Peyer's patch (tissue), 4 donors: Measurements from ENCODE around the gene GYS1. TPM values are rescaled to one million over a fixed set of nuclear protein-coding genes. Genes with fewer than 3 reads are reported as not detected.
A peak's percentile ranks its signal among the peaks of the same experiment; 100 is the strongest.

Experiments used
- DNase-seq, 3 donors: peaks; one replicate each; pipeline ENCODE4 v3.0.0-alpha.2; 2017 to 2019
- H3K27ac ChIP-seq, 4 donors: fragments of 200-600 bp; sonication (generic); one replicate each; pipeline ENCODE4 v1.5.1; 2016 to 2019
- H3K27me3 ChIP-seq, 2 donors: fragments of 200-600 bp; sonication (generic); one replicate each; pipeline ENCODE4 v1.5.1; 2019
- H3K36me3 ChIP-seq, 3 donors: fragments of 200-600 bp; sonication (generic); one replicate each; pipeline ENCODE4 v1.5.1; 2016 to 2019
- H3K4me1 ChIP-seq, 4 donors: fragments of 200-600 bp; sonication (generic); one replicate each; pipeline ENCODE4 v1.5.1; 2016 to 2019
- H3K4me3 ChIP-seq, 4 donors: fragments of 200-600 bp; sonication (generic); 1 replicate in 3 of 4; 2 replicates in 1 of 4; pipeline ENCODE4 v1.5.1; 2016 to 2019; ENCODE audit warnings: mild to moderate bottlenecking in 1 of 4
- H3K9me3 ChIP-seq, 4 donors: fragments of 200-600 bp; sonication (generic); one replicate each; pipeline ENCODE4 v1.5.1; 2016 to 2019; ENCODE audit warnings: mild to moderate bottlenecking in 1 of 4
- POLR2A ChIP-seq, 2 donors: fragments of 450-650 bp; IDR thresholded peaks; one replicate each; pipeline ENCODE4 v1.5.1; 2017; ENCODE audit warnings: antibody characterized with exemption in 2 of 2, mild to moderate bottlenecking in 2 of 2, moderate library complexity in 2 of 2
- total RNA-seq, 4 donors: library from RNA; depleted of rRNA; stranded (reverse); fragments of >200 nt; gene quantifications; one replicate each; pipeline ENCODE4 v1.1.0, GENCODE V29; 2016
- TF ChIP-seq, protein P1 (sequence below), 6 experiments: fragments of 450-650 bp in 4 of 6; fragments of 200-600 bp in 2 of 6; sonication (generic) in 1 of 6; IDR thresholded peaks; one replicate each; pipeline ENCODE4 v1.5.1; 2017 to 2019; ENCODE audit warnings: antibody characterized with exemption in 6 of 6, mild to moderate bottlenecking in 3 of 6, moderate library complexity in 1 of 6

Gene GYS1
- total RNA-seq, 4 donors from 2014 or later: 24.8 to 61.8 (median 44.0) TPM

- no peak overlapping the region for H3K4me3 ChIP-seq
- H3K9me3 ChIP-seq: no peaks in the 10 kb centered on the region
- no peak overlapping the region for H3K27ac ChIP-seq
- no peaks in the 10 kb centered on the region for H3K27me3 ChIP-seq
- H3K36me3 ChIP-seq: peaks cover 0 to 20% (median 0%) of the 10 kb centered on the region in 3 donors
- TF ChIP-seq, protein P1, sequence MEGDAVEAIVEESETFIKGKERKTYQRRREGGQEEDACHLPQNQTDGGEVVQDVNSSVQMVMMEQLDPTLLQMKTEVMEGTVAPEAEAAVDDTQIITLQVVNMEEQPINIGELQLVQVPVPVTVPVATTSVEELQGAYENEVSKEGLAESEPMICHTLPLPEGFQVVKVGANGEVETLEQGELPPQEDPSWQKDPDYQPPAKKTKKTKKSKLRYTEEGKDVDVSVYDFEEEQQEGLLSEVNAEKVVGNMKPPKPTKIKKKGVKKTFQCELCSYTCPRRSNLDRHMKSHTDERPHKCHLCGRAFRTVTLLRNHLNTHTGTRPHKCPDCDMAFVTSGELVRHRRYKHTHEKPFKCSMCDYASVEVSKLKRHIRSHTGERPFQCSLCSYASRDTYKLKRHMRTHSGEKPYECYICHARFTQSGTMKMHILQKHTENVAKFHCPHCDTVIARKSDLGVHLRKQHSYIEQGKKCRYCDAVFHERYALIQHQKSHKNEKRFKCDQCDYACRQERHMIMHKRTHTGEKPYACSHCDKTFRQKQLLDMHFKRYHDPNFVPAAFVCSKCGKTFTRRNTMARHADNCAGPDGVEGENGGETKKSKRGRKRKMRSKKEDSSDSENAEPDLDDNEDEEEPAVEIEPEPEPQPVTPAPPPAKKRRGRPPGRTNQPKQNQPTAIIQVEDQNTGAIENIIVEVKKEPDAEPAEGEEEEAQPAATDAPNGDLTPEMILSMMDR (IDR thresholded peaks at IDR 0.05): peak; percentile 18 to 67 (median 64)
- TF ChIP-seq POLR2A (IDR thresholded peaks at IDR 0.05): no peak
- H3K4me1 ChIP-seq: peaks cover 0 to 4% (median 0%) of the 10 kb centered on the region in 4 donors
- DNase-seq: peak; percentile 41 to 84 (median 79)
These were observed 6.6 kb upstream of the GYS1 start for GRCh38 chr19:48999481-49000325.

GRCh38 chr19:48997972-48998371 lies 4.9 kb upstream of the GYS1 start:
- DNase-seq: peak in 2 of 3 donors; percentile 32 to 71
- TF ChIP-seq, protein P1 (IDR thresholded peaks at IDR 0.05): peak in 4 of 6 experiments; percentile 31 to 40 (median 38)
- no peak for TF ChIP-seq POLR2A (IDR thresholded peaks at IDR 0.05)
- peaks cover 5 to 11% (median 7%) of the 10 kb centered on the region in 4 donors for H3K4me1 ChIP-seq
- no peaks in the 10 kb centered on the region for H3K9me3 ChIP-seq
- H3K36me3 ChIP-seq: peaks cover 0 to 3% (median 0%) of the 10 kb centered on the region in 3 donors
- no peak overlapping the region for H3K27ac ChIP-seq
- H3K27me3 ChIP-seq: no peaks in the 10 kb centered on the region
- no peak overlapping the region for H3K4me3 ChIP-seq

DNA sequence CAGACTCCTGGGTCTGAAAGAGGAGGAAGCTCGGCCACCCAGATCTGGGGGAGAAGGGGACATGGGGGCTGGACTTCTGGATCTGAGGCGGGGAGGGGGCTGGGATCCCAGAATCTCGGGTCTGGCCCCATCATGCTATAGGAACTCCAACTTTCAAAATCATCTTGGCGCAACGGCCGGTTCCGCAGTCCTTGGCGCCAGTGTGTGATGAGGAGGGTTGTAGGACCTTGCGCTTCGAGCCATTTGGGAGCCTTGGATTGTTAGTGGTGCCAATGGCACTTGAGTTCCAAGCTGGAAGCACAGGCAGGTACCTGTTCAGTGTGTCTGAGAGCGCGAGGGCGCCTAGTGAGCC lies 902 bp upstream of the GYS1 start:
- Histone ChIP-seq H3K27ac (peak overlapping the region; percentile 86 to 95 (median 92)), H3K36me3 (peaks cover 0 to 8% (median 0%) of the 10 kb centered on the region in 3 donors), H3K4me3 (peak overlapping the region; percentile 59 to 89 (median 84)), H3K27me3 (no peaks in the 10 kb centered on the region), H3K4me1 (peaks cover 5 to 31% (median 13%) of the 10 kb centered on the region in 4 donors), H3K9me3 (no peaks in the 10 kb centered on the region)
- DNase-seq: no peak
- TF ChIP-seq, protein P1 (IDR thresholded peaks at IDR 0.05): no peak
- TF ChIP-seq POLR2A (IDR thresholded peaks at IDR 0.05): no peak

- Histone ChIP-seq H3K9me3 (no peaks in the 10 kb centered on the region), H3K27ac (peak overlapping the region; percentile 86 to 95 (median 92)), H3K4me1 (peaks cover 5 to 31% (median 13%) of the 10 kb centered on the region in 4 donors), H3K4me3 (peak overlapping the region; percentile 59 to 89 (median 84)), H3K27me3 (no peaks in the 10 kb centered on the region), H3K36me3 (peaks cover 0 to 16% (median 0%) of the 10 kb centered on the region in 3 donors)
- peak in 2 of 3 donors; percentile 29 to 53 for DNase-seq
- TF ChIP-seq, protein P1 (IDR thresholded peaks at IDR 0.05): no peak
- no peak for TF ChIP-seq POLR2A (IDR thresholded peaks at IDR 0.05)
These were observed 431 bp downstream of the GYS1 start for GRCh38 chr19:48992581-48993174.

GRCh38 chr19:48991873-48992580 lies 1.1 kb downstream of the GYS1 start:
- H3K27ac ChIP-seq: peak overlapping the region; percentile 86 to 95 (median 92)
- peak in 1 of 3 donors; percentile 72 for DNase-seq
- H3K4me3 ChIP-seq: peak overlapping the region; percentile 59 to 89 (median 84)
- H3K4me1 ChIP-seq: peaks cover 5 to 31% (median 13%) of the 10 kb centered on the region in 4 donors
- TF ChIP-seq, protein P1 (IDR thresholded peaks at IDR 0.05): no peak
- TF ChIP-seq POLR2A (IDR thresholded peaks at IDR 0.05): peak in 1 of 2 donors; percentile 33
- no peaks in the 10 kb centered on the region for H3K9me3 ChIP-seq
- H3K36me3 ChIP-seq: peaks cover 0 to 16% (median 0%) of the 10 kb centered on the region in 3 donors
- H3K27me3 ChIP-seq: no peaks in the 10 kb centered on the region
